Ishikawa (cell line): ENCODE measurements around the gene WHRN.

Source experiments
- CEBPB ChIP-seq: IDR thresholded peaks from 2 replicates; pipeline ENCODE4 v1.6.1; 2012
- CREB1 ChIP-seq: IDR thresholded peaks from 2 replicates; pipeline ENCODE4 v1.6.1; 2012; ENCODE audit warnings: low read depth
- EGR1 ChIP-seq: IDR thresholded peaks from 2 replicates; pipeline ENCODE4 v1.6.1; 2012
- EP300 ChIP-seq: IDR thresholded peaks from 2 replicates; pipeline ENCODE4 v1.6.1; 2012; ENCODE audit warnings: borderline replicate concordance
- FOXM1 ChIP-seq: IDR thresholded peaks from 2 replicates; pipeline ENCODE4 v1.6.1; 2012; ENCODE audit warnings: low read depth, borderline replicate concordance
- NFIC ChIP-seq: IDR thresholded peaks from 2 replicates; pipeline ENCODE4 v1.6.1; 2012
- RAD21 ChIP-seq: IDR thresholded peaks from 2 replicates; pipeline ENCODE4 v1.6.1; 2012; ENCODE audit warnings: low read depth
- TAF1 ChIP-seq: IDR thresholded peaks from 2 replicates; pipeline ENCODE4 v1.6.1; 2012; ENCODE audit warnings: low read depth, mild to moderate bottlenecking
- TCF12 ChIP-seq: IDR thresholded peaks from 2 replicates; pipeline ENCODE4 v1.6.1; 2012; ENCODE audit warnings: low read depth
- TEAD4 ChIP-seq: IDR thresholded peaks from 2 replicates; pipeline ENCODE4 v1.6.1; 2012
- YY1 ChIP-seq: IDR thresholded peaks from 2 replicates; pipeline ENCODE4 v1.6.1; 2012; ENCODE audit warnings: low read depth
- ZBTB7A ChIP-seq: IDR thresholded peaks from 2 replicates; pipeline ENCODE4 v1.6.1; 2012; ENCODE audit warnings: low read depth
- TF ChIP-seq, protein P1 (sequence below): IDR thresholded peaks from 2 replicates; pipeline ENCODE4 v1.6.1; 2012
- TF ChIP-seq, protein P2 (sequence below): IDR thresholded peaks from 2 replicates; pipeline ENCODE4 v1.6.1; 2012; ENCODE audit warnings: low read depth, mild to moderate bottlenecking
- TF ChIP-seq, protein P3 (sequence below): IDR thresholded peaks from 2 replicates; pipeline ENCODE4 v1.6.1; 2012

Gene WHRN

DNA sequence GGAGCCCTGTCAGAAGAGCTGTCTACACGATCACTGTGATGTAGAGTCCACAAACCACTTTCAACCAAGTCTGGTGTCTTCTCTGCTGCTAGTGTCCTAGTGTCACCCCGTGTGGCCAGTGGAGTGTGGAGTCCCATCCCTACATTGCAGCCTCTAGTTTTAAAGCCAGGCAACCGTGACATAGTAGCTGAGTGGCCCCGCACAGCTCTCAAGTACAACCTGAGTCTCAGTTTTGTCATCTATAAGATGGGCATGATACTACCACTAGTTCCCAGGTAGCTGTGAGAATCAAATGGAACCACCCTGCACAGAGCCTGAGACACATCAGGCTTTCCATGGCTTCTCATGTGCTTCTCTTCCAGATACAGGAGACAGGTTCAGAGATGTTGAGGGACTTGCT, 74.3 kb downstream of the WHRN start:
- TF ChIP-seq TCF12: no peak
- no peak for TF ChIP-seq YY1
- TF ChIP-seq, protein P1, sequence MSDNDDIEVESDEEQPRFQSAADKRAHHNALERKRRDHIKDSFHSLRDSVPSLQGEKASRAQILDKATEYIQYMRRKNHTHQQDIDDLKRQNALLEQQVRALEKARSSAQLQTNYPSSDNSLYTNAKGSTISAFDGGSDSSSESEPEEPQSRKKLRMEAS: no peak
- no peak for TF ChIP-seq CEBPB
- TF ChIP-seq, protein P2, sequence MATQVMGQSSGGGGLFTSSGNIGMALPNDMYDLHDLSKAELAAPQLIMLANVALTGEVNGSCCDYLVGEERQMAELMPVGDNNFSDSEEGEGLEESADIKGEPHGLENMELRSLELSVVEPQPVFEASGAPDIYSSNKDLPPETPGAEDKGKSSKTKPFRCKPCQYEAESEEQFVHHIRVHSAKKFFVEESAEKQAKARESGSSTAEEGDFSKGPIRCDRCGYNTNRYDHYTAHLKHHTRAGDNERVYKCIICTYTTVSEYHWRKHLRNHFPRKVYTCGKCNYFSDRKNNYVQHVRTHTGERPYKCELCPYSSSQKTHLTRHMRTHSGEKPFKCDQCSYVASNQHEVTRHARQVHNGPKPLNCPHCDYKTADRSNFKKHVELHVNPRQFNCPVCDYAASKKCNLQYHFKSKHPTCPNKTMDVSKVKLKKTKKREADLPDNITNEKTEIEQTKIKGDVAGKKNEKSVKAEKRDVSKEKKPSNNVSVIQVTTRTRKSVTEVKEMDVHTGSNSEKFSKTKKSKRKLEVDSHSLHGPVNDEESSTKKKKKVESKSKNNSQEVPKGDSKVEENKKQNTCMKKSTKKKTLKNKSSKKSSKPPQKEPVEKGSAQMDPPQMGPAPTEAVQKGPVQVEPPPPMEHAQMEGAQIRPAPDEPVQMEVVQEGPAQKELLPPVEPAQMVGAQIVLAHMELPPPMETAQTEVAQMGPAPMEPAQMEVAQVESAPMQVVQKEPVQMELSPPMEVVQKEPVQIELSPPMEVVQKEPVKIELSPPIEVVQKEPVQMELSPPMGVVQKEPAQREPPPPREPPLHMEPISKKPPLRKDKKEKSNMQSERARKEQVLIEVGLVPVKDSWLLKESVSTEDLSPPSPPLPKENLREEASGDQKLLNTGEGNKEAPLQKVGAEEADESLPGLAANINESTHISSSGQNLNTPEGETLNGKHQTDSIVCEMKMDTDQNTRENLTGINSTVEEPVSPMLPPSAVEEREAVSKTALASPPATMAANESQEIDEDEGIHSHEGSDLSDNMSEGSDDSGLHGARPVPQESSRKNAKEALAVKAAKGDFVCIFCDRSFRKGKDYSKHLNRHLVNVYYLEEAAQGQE: no peak
- no peak for TF ChIP-seq ZBTB7A
- no peak for TF ChIP-seq NFIC
- no peak for TF ChIP-seq RAD21
- no peak for TF ChIP-seq EGR1
- TF ChIP-seq TAF1: no peak
- TF ChIP-seq TEAD4: no peak
- no peak for TF ChIP-seq EP300
- TF ChIP-seq, protein P3, sequence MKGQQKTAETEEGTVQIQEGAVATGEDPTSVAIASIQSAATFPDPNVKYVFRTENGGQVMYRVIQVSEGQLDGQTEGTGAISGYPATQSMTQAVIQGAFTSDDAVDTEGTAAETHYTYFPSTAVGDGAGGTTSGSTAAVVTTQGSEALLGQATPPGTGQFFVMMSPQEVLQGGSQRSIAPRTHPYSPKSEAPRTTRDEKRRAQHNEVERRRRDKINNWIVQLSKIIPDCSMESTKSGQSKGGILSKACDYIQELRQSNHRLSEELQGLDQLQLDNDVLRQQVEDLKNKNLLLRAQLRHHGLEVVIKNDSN: no peak
- TF ChIP-seq CREB1: no peak
- no peak for TF ChIP-seq FOXM1

DNA sequence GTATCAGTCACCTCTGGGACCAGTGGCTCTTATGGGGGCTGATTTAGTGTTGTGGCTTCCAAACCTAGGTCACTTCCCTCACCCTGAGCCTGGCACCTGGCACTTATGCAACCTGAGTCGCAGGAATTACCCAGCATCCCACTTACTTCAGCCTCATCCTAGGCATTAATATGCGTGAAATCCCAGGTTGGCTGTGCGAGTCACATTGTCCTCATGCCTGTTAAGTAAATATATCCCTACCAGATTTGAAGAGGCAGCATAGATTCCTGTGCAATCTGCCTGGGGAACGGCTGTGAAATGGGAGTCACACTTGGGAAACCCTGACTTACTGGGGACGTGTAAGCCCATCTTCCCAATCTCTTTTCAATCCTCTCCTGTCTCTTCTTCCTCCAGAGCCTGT, 74.8 kb downstream of the WHRN start:
- TF ChIP-seq YY1 (no peak), RAD21 (no peak), EP300 (no peak), EGR1 (no peak), TCF12 (no peak), CREB1 (no peak), CEBPB (no peak), FOXM1 (no peak), ZBTB7A (no peak), NFIC (no peak), TEAD4 (no peak), TAF1 (no peak)
- TF ChIP-seq, protein P2: no peak
- TF ChIP-seq, protein P3: no peak
- TF ChIP-seq, protein P1: no peak

DNA sequence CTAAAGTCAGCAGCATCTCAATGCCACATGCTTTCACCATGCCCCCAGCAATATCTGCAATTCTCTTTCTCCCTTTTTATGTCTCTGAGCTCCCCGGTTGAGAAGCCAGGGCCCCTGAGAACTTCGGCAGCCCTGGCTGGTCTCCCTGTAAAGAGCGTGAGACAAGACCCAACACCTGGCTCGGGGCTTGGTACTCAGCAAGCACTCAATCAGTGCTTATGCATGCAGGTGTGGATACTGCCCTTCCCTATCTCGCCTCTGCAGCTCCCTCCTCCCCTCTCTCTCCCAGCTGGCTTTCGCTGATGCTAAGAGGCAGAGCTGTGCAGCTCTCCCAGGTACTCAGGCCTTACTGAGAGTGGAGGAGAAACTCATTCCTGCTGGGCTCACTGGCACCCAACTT, 75.8 kb downstream of the WHRN start:
- TF ChIP-seq TCF12: no peak
- TF ChIP-seq TAF1: no peak
- no peak for TF ChIP-seq EP300
- no peak for TF ChIP-seq CEBPB
- no peak for TF ChIP-seq YY1
- no peak for TF ChIP-seq TEAD4
- TF ChIP-seq NFIC: no peak
- TF ChIP-seq, protein P1: no peak
- TF ChIP-seq FOXM1: no peak
- no peak for TF ChIP-seq CREB1
- TF ChIP-seq, protein P3: no peak
- TF ChIP-seq RAD21: no peak
- no peak for TF ChIP-seq ZBTB7A
- TF ChIP-seq EGR1: no peak
- TF ChIP-seq, protein P2: no peak

DNA sequence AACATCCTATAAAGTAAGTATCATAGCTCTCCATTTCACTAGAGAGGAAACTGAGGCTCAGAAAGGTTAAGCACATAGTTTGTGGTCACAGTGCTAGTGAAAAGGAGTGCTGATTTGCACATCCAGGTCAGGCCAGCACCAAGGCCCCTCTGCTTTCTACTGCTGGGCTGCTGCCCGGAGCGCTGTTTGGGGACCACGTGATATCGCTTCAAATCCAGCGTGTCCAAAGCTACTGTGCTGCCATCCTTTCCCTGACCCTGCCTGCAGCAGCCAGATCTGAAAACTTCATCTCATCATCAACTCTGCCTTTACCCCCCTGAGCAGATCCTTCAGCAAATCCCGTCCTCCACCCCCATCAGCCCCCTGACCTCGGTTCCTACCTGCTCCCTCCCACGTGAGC, 76.8 kb downstream of the WHRN start:
- TF ChIP-seq RAD21 (no peak), TEAD4 (no peak)
- TF ChIP-seq, protein P2: no peak
